Body of pancreas (tissue), 4 donors: ENCODE results near the gene MYADML2.

ENCODE experiments used
- CTCF ChIP-seq, 7 experiments: fragments of 450-650 bp in 4 of 7; fragments of 200-600 bp in 3 of 7; sonication (generic) in 3 of 7; IDR thresholded peaks; one replicate each; pipeline ENCODE4 v1.5.1; 2016 to 2019; ENCODE audit warnings: antibody characterized with exemption in 7 of 7
- POLR2A ChIP-seq, 3 donors: fragments of 450-650 bp; IDR thresholded peaks; one replicate each; pipeline ENCODE4 v1.6.1; 2016; ENCODE audit warnings: antibody characterized with exemption in 3 of 3, mild to moderate bottlenecking in 2 of 3

- TF ChIP-seq CTCF (IDR thresholded peaks at IDR 0.05) (no peak), POLR2A (IDR thresholded peaks at IDR 0.05) (no peak)
Measured at GRCh38 chr17:81973432-81973831, 26.4 kb upstream of the MYADML2 start.
